NCI-H1092 (cell line): ENCODE results near the gene P2RY12.
"Not testable (repeated sequence)": the region's sequence is repeated elsewhere in the genome, so short reads cannot be mapped to it uniquely, and the experiment has no call there.

Experiments used
- DNase-seq: peaks from one replicate; lab custom pipeline; 2025; lab: John Stamatoyannopoulos, UW

Gene P2RY12

GRCh38 chr3:151393146-151393830 lies 8.7 kb upstream of the P2RY12 start:
- no peak for DNase-seq

- DNase-seq = not testable (repeated sequence)
These were observed 7.6 kb upstream of the P2RY12 start for GRCh38 chr3:151392191-151392590.

- no peak for DNase-seq
These were observed 7.2 kb upstream of the P2RY12 start for GRCh38 chr3:151391720-151392119.

- DNase-seq = no peak
These were observed 3.3 kb upstream of the P2RY12 start for GRCh38 chr3:151387842-151388241.

GRCh38 chr3:151387432-151387831 lies 2.9 kb upstream of the P2RY12 start:
- DNase-seq = no peak

- no peak for DNase-seq
These were observed 1.5 kb upstream of the P2RY12 start for GRCh38 chr3:151386056-151386455.

GRCh38 chr3:151383956-151384355 lies 597 bp downstream of the P2RY12 start:
- DNase-seq = no peak

GRCh38 chr3:151383111-151383510 lies 1.4 kb downstream of the P2RY12 start:
- DNase-seq = no peak

GRCh38 chr3:151382671-151383070 lies 1.9 kb downstream of the P2RY12 start:
- DNase-seq = no peak

GRCh38 chr3:151379083-151379734 lies 5.3 kb downstream of the P2RY12 start:
- DNase-seq = no peak

- no peak for DNase-seq
These were observed 6.7 kb downstream of the P2RY12 start for GRCh38 chr3:151377768-151378385.

GRCh38 chr3:151372063-151372820 lies 12.3 kb downstream of the P2RY12 start:
- DNase-seq = no peak

GRCh38 chr3:151371526-151371925 lies 13.0 kb downstream of the P2RY12 start:
- no peak for DNase-seq

GRCh38 chr3:151367448-151367847 lies 17.1 kb downstream of the P2RY12 start:
- DNase-seq = no peak

GRCh38 chr3:151366993-151367392 lies 17.6 kb downstream of the P2RY12 start:
- no peak for DNase-seq

- DNase-seq = no peak
These were observed 21.8 kb downstream of the P2RY12 start for GRCh38 chr3:151362751-151363174.

GRCh38 chr3:151357463-151357850 lies 27.1 kb downstream of the P2RY12 start:
- DNase-seq = no peak

- DNase-seq = no peak
These were observed 27.6 kb downstream of the P2RY12 start for GRCh38 chr3:151356794-151357462.

- DNase-seq = no peak
These were observed 32.9 kb downstream of the P2RY12 start for GRCh38 chr3:151351648-151352047.

GRCh38 chr3:151351219-151351618 lies 33.3 kb downstream of the P2RY12 start:
- DNase-seq = no peak

GRCh38 chr3:151350656-151351055 lies 33.9 kb downstream of the P2RY12 start:
- DNase-seq = no peak

GRCh38 chr3:151347432-151347831 lies 37.1 kb downstream of the P2RY12 start:
- DNase-seq = no peak
